HG03342 (cell line): ENCODE measurements around the gene CENPU.

ENCODE experiments used
- ATAC-seq: cut with Tn5 transposase; IDR thresholded peaks from one replicate; pipeline ENCODE4 v1.9.1; 2021; ENCODE audit warnings: mild to moderate bottlenecking, moderate library complexity; ENCODE audit not compliant: unreplicated experiment

CENPU gene

GRCh38 chr4:184645904-184646610 is 87.8 kb downstream of the CENPU start:
- no peak for ATAC-seq

DNA sequence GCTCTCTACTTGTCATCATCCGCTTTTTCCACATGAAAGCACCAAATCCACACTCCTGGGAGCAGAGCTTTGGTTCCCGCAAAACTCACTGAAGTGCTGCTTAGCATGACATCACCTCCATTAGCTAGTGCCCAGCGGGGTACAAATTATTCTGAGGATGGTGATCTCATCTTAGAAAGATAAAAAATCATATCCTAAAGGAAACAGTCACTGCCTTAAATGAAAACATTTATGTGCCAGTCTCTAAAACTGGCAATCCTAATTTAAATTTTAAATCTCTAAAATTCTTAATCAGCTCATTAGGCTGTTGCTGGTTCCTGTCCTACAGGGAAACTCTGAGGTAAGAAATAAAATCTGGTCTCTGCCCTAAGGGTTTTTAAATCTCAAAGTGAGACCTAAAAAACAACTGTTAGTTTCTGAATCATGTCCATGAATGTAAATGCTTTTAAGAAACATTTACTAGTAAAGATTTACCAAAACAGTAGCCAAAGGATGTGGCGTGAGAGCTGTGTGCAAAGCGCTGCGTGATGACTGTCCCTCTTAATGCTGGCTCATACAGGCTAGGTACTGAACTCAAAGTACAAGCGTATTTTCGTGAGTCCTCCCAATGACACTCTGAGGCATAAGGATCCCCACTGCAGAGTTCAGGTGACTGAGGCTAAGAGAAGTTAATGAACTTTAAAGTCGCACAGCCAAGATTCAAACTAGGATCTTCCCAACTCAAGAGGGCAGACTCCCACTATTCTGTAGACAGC is 89.2 kb downstream of the CENPU start:
- ATAC-seq, result no peak
